Fibroblast of lung (primary cell): ENCODE data around the gene ACOXL. TPM values are rescaled to one million over a fixed set of nuclear protein-coding genes. Genes with fewer than 3 reads are reported as not detected.

Experiments
- DNase-seq, 2 donors: peaks; one replicate each; pipeline versions ENCODE4 v3.0.0 to v3.0.0-alpha.2; 2010; ENCODE audit warnings: low read depth in 2 of 2
- H2AFZ ChIP-seq: 2 replicates; pipeline ENCODE4 v1.5.1; 2012; ENCODE audit warnings: low read length, control low read depth, inconsistent platforms
- H3K27ac ChIP-seq: 2 replicates; pipeline ENCODE4 v1.5.1; 2011; ENCODE audit warnings: low read length, control low read depth; ENCODE audit not compliant: insufficient read depth
- H3K27me3 ChIP-seq: 2 replicates; pipeline ENCODE4 v1.5.1; 2011; ENCODE audit warnings: mild to moderate bottlenecking, low read length; ENCODE audit not compliant: control insufficient read depth, insufficient read depth
- H3K36me3 ChIP-seq: 2 replicates; pipeline ENCODE4 v1.5.1; 2011; ENCODE audit warnings: low read length; ENCODE audit not compliant: control insufficient read depth, insufficient read depth
- H3K4me1 ChIP-seq: 2 replicates; pipeline ENCODE4 v1.5.1; 2011; ENCODE audit warnings: low read length; ENCODE audit not compliant: control insufficient read depth, insufficient read depth; ENCODE audit errors: extremely low read depth
- H3K4me2 ChIP-seq: 2 replicates; pipeline ENCODE4 v1.5.1; 2011; ENCODE audit warnings: low read length, control low read depth; ENCODE audit not compliant: insufficient read depth; ENCODE audit errors: extremely low read depth
- H3K4me3 ChIP-seq, 4 experiments: fragments of 200-600 bp in 1 of 4; sonication (generic) in 1 of 4; replicated peaks in 1 of 4; 2 replicates each; pipeline ENCODE4 v1.5.1; 2011 to 2016; ENCODE audit warnings: low read length in 4 of 4, low read depth in 3 of 4, mild to moderate bottlenecking in 3 of 4, control low read depth in 2 of 4, inconsistent platforms in 1 of 4, mixed read lengths in 1 of 4; ENCODE audit not compliant: insufficient read depth in 1 of 4; ENCODE audit errors: control extremely low read depth in 1 of 4
- H3K79me2 ChIP-seq: 2 replicates; pipeline ENCODE4 v1.5.1; 2012; ENCODE audit warnings: mild to moderate bottlenecking, low read length, inconsistent platforms; ENCODE audit not compliant: control insufficient read depth, insufficient read depth
- H3K9ac ChIP-seq: 2 replicates; pipeline ENCODE4 v1.5.1; 2011; ENCODE audit warnings: mild to moderate bottlenecking, low read length, control low read depth; ENCODE audit not compliant: insufficient read depth
- H3K9me3 ChIP-seq: 2 replicates; pipeline ENCODE4 v1.5.1; 2012; ENCODE audit warnings: low read depth, low read length; ENCODE audit not compliant: control insufficient read depth, insufficient read depth
- H4K20me1 ChIP-seq: 2 replicates; pipeline ENCODE4 v1.5.1; 2011; ENCODE audit warnings: low read length; ENCODE audit not compliant: control insufficient read depth, insufficient read depth; ENCODE audit errors: extremely low read depth
- EZH2 ChIP-seq: IDR thresholded peaks from 2 replicates; pipeline ENCODE4 v1.5.1; 2012; ENCODE audit warnings: low read length, control low read depth, mild to moderate bottlenecking; ENCODE audit errors: missing control alignments
- polyA plus RNA-seq, 2 donors: library from polyadenylated mRNA; depleted of rRNA in 1 of 2; stranded (reverse) in 1 of 2; unstranded in 1 of 2; fragments of >200 nt; gene quantifications; 2 replicates each; pipeline ENCODE4 v1.2.1, GENCODE V29; 2011 to 2012; ENCODE audit warnings: missing spikeins in 1 of 2
- total RNA-seq: library from RNA; depleted of rRNA; stranded (reverse); fragments of >200 nt; gene quantifications from 2 replicates; pipeline ENCODE4 v1.2.1, GENCODE V29; 2014
- TF ChIP-seq, protein P1 (sequence below), 2 donors: IDR thresholded peaks in 1 of 2; conservative IDR thresholded peaks in 1 of 2; 1 replicate in 1 of 2; 2 replicates in 1 of 2; pipeline ENCODE4 v1.5.1; 2011 to 2012; ENCODE audit warnings: low read length in 2 of 2, control low read depth in 1 of 2, inconsistent platforms in 1 of 2, low read depth in 1 of 2, mild to moderate bottlenecking in 1 of 2

ACOXL gene
- total and polyA plus RNA-seq, 2 donors (not counting 1 experiment from before 2014, with no cell fraction given) = not detected

DNA sequence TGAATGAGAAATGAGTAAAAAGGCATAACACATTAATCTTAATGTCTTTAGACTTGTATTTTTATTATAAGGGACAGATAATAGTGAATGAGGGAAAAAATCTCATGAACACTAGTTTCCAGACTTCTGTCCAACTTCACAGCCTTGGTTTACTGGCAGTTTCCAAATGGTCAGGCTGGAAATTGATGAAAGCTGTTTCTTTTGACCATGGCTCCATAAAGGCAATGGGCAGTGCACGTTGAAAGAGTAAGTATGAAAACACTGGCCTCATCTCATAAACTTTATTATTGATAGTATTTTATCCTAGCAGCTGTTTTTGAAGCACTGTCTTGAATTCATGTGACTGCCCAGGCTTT is 411.4 kb downstream of the ACOXL start:
- DNase-seq = no peak
- no peak overlapping the region for H3K9ac ChIP-seq
- H2AFZ ChIP-seq = no peak overlapping the region
- H3K79me2 ChIP-seq = no peaks in the 10 kb centered on the region
- no peak overlapping the region for H3K4me3 ChIP-seq
- H3K9me3 ChIP-seq = no peaks in the 10 kb centered on the region
- H4K20me1 ChIP-seq = no peaks in the 10 kb centered on the region
- H3K4me1 ChIP-seq = no peaks in the 10 kb centered on the region
- H3K4me2 ChIP-seq = no peak overlapping the region
- no peaks in the 10 kb centered on the region for H3K36me3 ChIP-seq
- no peak overlapping the region for H3K27ac ChIP-seq
- H3K27me3 ChIP-seq = no peaks in the 10 kb centered on the region
- TF ChIP-seq EZH2 = no peak
- TF ChIP-seq, protein P1, sequence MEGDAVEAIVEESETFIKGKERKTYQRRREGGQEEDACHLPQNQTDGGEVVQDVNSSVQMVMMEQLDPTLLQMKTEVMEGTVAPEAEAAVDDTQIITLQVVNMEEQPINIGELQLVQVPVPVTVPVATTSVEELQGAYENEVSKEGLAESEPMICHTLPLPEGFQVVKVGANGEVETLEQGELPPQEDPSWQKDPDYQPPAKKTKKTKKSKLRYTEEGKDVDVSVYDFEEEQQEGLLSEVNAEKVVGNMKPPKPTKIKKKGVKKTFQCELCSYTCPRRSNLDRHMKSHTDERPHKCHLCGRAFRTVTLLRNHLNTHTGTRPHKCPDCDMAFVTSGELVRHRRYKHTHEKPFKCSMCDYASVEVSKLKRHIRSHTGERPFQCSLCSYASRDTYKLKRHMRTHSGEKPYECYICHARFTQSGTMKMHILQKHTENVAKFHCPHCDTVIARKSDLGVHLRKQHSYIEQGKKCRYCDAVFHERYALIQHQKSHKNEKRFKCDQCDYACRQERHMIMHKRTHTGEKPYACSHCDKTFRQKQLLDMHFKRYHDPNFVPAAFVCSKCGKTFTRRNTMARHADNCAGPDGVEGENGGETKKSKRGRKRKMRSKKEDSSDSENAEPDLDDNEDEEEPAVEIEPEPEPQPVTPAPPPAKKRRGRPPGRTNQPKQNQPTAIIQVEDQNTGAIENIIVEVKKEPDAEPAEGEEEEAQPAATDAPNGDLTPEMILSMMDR (conservative IDR thresholded peaks at IDR 0.05 in 1 of 2, IDR thresholded peaks at IDR 0.05 in 1 of 2; ENCODE audit: low read depth in 1 of 2, low read length in 2 of 2) = no peak

DNA sequence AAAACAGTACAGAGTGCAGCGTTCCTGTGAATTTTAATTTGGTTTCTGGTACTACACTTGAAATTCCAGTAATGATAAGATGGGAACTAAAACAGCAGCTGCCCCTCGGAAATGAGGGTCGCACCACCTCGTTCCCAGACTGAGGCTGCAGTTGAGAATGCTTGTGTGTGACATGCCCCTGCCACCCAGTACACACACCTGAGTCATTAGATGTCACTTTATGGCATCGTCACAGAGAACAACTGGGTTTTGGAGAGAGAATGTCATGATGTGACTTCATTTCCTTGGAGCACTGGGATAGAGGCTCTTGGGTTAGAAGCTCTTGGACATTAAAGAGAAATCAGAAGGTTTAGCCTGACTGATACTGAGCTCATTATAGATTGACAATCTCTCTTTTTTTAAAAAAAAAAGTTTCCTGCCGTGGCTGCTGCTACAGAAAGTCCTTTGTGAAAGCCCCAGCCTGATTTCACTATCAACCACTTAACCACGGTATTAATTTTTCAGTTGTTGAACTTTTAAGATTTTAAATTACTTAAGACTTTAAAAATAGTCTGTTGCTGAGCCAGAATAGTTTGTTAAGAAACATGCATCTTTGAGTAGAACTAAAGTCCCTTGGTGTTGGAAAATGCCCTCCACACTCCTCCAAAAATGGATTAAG is 412.9 kb downstream of the ACOXL start:
- no peaks in the 10 kb centered on the region for H3K36me3 ChIP-seq
- H4K20me1 ChIP-seq = no peaks in the 10 kb centered on the region
- no peak overlapping the region for H3K4me3 ChIP-seq
- H3K79me2 ChIP-seq = no peaks in the 10 kb centered on the region
- no peak overlapping the region for H2AFZ ChIP-seq
- no peaks in the 10 kb centered on the region for H3K4me1 ChIP-seq
- H3K27me3 ChIP-seq = no peaks in the 10 kb centered on the region
- H3K9ac ChIP-seq = no peak overlapping the region
- no peak for DNase-seq
- no peak overlapping the region for H3K27ac ChIP-seq
- TF ChIP-seq EZH2 = no peak
- TF ChIP-seq, protein P1 (conservative IDR thresholded peaks at IDR 0.05 in 1 of 2, IDR thresholded peaks at IDR 0.05 in 1 of 2; ENCODE audit: low read depth in 1 of 2, low read length in 2 of 2) = no peak
- no peaks in the 10 kb centered on the region for H3K9me3 ChIP-seq
- no peak overlapping the region for H3K4me2 ChIP-seq

DNA sequence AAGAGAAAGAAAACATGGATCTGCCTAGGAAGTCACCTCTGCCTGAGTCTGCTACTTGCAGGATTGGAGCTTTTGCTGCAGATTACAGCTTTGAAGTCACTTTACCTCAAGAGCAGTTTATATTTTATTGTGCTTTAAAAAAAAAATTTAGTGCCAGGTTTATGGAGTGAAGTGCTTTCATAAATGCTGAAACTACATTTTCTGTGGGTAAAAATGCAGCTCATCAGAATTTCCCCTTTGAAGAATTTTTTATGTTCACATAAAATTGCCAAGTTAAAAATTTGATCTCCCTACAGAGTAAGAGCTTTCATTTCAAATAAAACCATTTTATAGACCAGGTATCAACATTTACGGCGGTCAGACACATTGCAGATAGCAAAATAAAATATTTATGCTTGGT is 413.6 kb downstream of the ACOXL start:
- Histone ChIP-seq H3K4me1 (no peaks in the 10 kb centered on the region), H3K4me3 (no peak overlapping the region), H3K9ac (no peak overlapping the region), H3K27me3 (no peaks in the 10 kb centered on the region), H2AFZ (no peak overlapping the region), H3K27ac (no peak overlapping the region), H3K36me3 (no peaks in the 10 kb centered on the region), H3K9me3 (no peaks in the 10 kb centered on the region), H3K79me2 (no peaks in the 10 kb centered on the region), H3K4me2 (no peak overlapping the region), H4K20me1 (no peaks in the 10 kb centered on the region)
- no peak for DNase-seq
- TF ChIP-seq EZH2 = no peak
- TF ChIP-seq, protein P1 (conservative IDR thresholded peaks at IDR 0.05 in 1 of 2, IDR thresholded peaks at IDR 0.05 in 1 of 2; ENCODE audit: low read depth in 1 of 2, low read length in 2 of 2) = no peak
